Measurements from ENCODE around the gene WNT10A.

Gene WNT10A

GRCh38 chr2:218898109-218898878, 17.6 kb downstream of the WNT10A start:
- no peak overlapping the region for H3K4me3 ChIP-seq (replicated peaks; ENCODE audit: low read depth, low read length)
- TF ChIP-seq CTCF (IDR thresholded peaks at IDR 0.05; ENCODE audit: low read length, missing control alignments) = peak; percentile 81
- DNase-seq (ENCODE audit: low read depth) = peak; percentile 43

GRCh38 chr2:218899147-218899546, 18.5 kb downstream of the WNT10A start:
- DNase-seq (ENCODE audit: low read depth) = no peak
- no peak overlapping the region for H3K4me3 ChIP-seq (replicated peaks; ENCODE audit: low read depth, low read length)
- no peak for TF ChIP-seq CTCF (IDR thresholded peaks at IDR 0.05; ENCODE audit: low read length, missing control alignments)

GRCh38 chr2:218902427-218902826, 21.8 kb downstream of the WNT10A start:
- TF ChIP-seq CTCF (IDR thresholded peaks at IDR 0.05; ENCODE audit: low read length, missing control alignments) = no peak
- no peak for DNase-seq (ENCODE audit: low read depth)
- no peak overlapping the region for H3K4me3 ChIP-seq (replicated peaks; ENCODE audit: low read depth, low read length)

GRCh38 chr2:218904176-218904575, 23.5 kb downstream of the WNT10A start:
- TF ChIP-seq CTCF (IDR thresholded peaks at IDR 0.05; ENCODE audit: low read length, missing control alignments) = no peak
- no peak overlapping the region for H3K4me3 ChIP-seq (replicated peaks; ENCODE audit: low read depth, low read length)
- peak; percentile 25 for DNase-seq (ENCODE audit: low read depth)

GRCh38 chr2:218908721-218909619, 28.3 kb downstream of the WNT10A start:
- no peak for TF ChIP-seq CTCF (IDR thresholded peaks at IDR 0.05; ENCODE audit: low read length, missing control alignments)
- peak overlapping the region; percentile 55 for H3K4me3 ChIP-seq (replicated peaks; ENCODE audit: low read depth, low read length)
- DNase-seq (ENCODE audit: low read depth) = peak; percentile 85

- no peak for TF ChIP-seq CTCF (IDR thresholded peaks at IDR 0.05; ENCODE audit: low read length, missing control alignments)
- H3K4me3 ChIP-seq (replicated peaks; ENCODE audit: low read depth, low read length) = no peak overlapping the region
- DNase-seq (ENCODE audit: low read depth) = no peak
These were observed 30.1 kb downstream of the WNT10A start for GRCh38 chr2:218910741-218911140.

Data from fibroblast of pulmonary artery (primary cell).